HCT116 (cell line): Measurements from ENCODE around the gene SLC7A1. TPM values are rescaled to one million over a fixed set of nuclear protein-coding genes. Genes with fewer than 3 reads are reported as not detected.

ENCODE experiments used
- ATAC-seq: fragments of 200-7000 bp; cut with Tn5 transposase; 2 replicates; pipeline ENCODE4 v1.9.1; 2020; ENCODE audit warnings: mild to moderate bottlenecking, moderate library complexity
- BruUV-seq: library from RNA; stranded (reverse); fragments of 400-500 nt; replicated peaks from 2 replicates; lab custom pipeline; 2021; lab: Mats Ljungman, UMichigan
- CTCF ChIA-PET: fragments of 300-600 bp; sonication (Branson Sonifier 250); formaldehyde crosslinking; loops from one replicate; lab custom pipeline; 2021; ENCODE audit warnings: antibody characterized with exemption; lab: Charles Lee
- POLR2A ChIA-PET: fragments of 300-600, 350-600 bp; sonication (Branson Sonifier 250); formaldehyde crosslinking; loops from one replicate; lab custom pipeline; 2021; ENCODE audit warnings: antibody characterized with exemption; lab: Charles Lee
- RAD21 ChIA-PET, 2 experiments: fragments of 300-600 bp; sonication (Branson Sonifier 250); formaldehyde crosslinking; loops; one replicate each; lab custom pipeline; 2023; ENCODE audit warnings: low total read pairs in 2 of 2; ENCODE audit not compliant: uncharacterized antibody in 2 of 2, unreplicated experiment in 2 of 2, low non-redundant PET in 1 of 2; lab: Charles Lee
- DNase-seq: peaks from one replicate; pipeline ENCODE4 v3.0.0-alpha.2; 2010; ENCODE audit warnings: low read depth, low spot score
- H2AFZ ChIP-seq: fragments of 200-600 bp; shearing (Covaris generic), sonication (generic); 2 replicates; pipeline ENCODE4 v1.6.1; 2017; ENCODE audit warnings: low read depth, mixed run types, mixed read lengths, antibody characterized with exemption, low read length; ENCODE audit not compliant: poor library complexity, severe bottlenecking
- H3K27ac ChIP-seq: 2 replicates; pipeline ENCODE4 v1.5.1; 2012; ENCODE audit warnings: low read depth, low read length
- H3K27me3 ChIP-seq: fragments of 200-600 bp; sonication (generic); 2 replicates; pipeline ENCODE4 v1.6.1; 2016; ENCODE audit warnings: mixed run types, low read length, mixed read lengths; ENCODE audit not compliant: insufficient read depth
- H3K36me3 ChIP-seq, 2 experiments: fragments of 200-500 bp in 1 of 2; fragments of 200-600 bp in 1 of 2; sonication (Bioruptor generic) in 1 of 2; sonication (generic) in 1 of 2; 2 replicates each; pipeline versions ENCODE4 v1.5.1 to v1.6.1; 2014 to 2016; ENCODE audit warnings: low read length in 2 of 2, inconsistent platforms in 1 of 2, mixed read lengths in 1 of 2, mixed run types in 1 of 2; ENCODE audit not compliant: insufficient read depth in 2 of 2, control insufficient read depth in 1 of 2
- H3K4me1 ChIP-seq, 2 experiments: fragments of 200-600 bp in 1 of 2; sonication (generic) in 1 of 2; 2 replicates each; pipeline versions ENCODE4 v1.5.1 to v1.6.1; 2012 to 2017; ENCODE audit warnings: low read length in 2 of 2, inconsistent platforms in 1 of 2, mild to moderate bottlenecking in 1 of 2, mixed read lengths in 1 of 2, mixed run types in 1 of 2, moderate library complexity in 1 of 2; ENCODE audit not compliant: insufficient read depth in 2 of 2, control insufficient read depth in 1 of 2
- H3K4me2 ChIP-seq: fragments of 200-600 bp; sonication (generic); 2 replicates; pipeline ENCODE4 v1.6.1; 2017; ENCODE audit warnings: mixed run types, low read length, mixed read lengths
- H3K4me3 ChIP-seq, 2 experiments: fragments of 200-600 bp in 1 of 2; sonication (generic) in 1 of 2; replicated peaks in 1 of 2; 2 replicates each; pipeline ENCODE4 v1.5.1; 2011 to 2016; ENCODE audit warnings: low read length in 2 of 2, control low read depth in 1 of 2, low read depth in 1 of 2, mild to moderate bottlenecking in 1 of 2, mixed read lengths in 1 of 2, mixed run types in 1 of 2
- H3K79me2 ChIP-seq: fragments of 200-600 bp; sonication (generic); 2 replicates; pipeline ENCODE4 v1.6.1; 2017; ENCODE audit warnings: mild to moderate bottlenecking, mixed run types, low read length, moderate library complexity, mixed read lengths; ENCODE audit not compliant: insufficient read depth
- H3K9ac ChIP-seq: fragments of 200-600 bp; sonication (generic); 2 replicates; pipeline ENCODE4 v1.6.1; 2016; ENCODE audit warnings: low read length, mixed read lengths
- H3K9me2 ChIP-seq: fragments of 200-600 bp; sonication (generic), shearing (Covaris generic); 2 replicates; pipeline ENCODE4 v1.6.1; 2017; ENCODE audit warnings: mixed run types, mild to moderate bottlenecking, moderate library complexity; ENCODE audit not compliant: insufficient read depth
- H3K9me3 ChIP-seq, 2 experiments: fragments of 200-500 bp in 1 of 2; fragments of 200-600 bp in 1 of 2; sonication (Bioruptor generic) in 1 of 2; sonication (generic) in 1 of 2; 2 replicates each; pipeline ENCODE4 v1.6.1; 2014 to 2017; ENCODE audit warnings: low read length in 2 of 2, mixed read lengths in 2 of 2, inconsistent platforms in 1 of 2, low read depth in 1 of 2, mild to moderate bottlenecking in 1 of 2, mixed run types in 1 of 2, moderate library complexity in 1 of 2; ENCODE audit not compliant: control insufficient read depth in 1 of 2, insufficient read depth in 1 of 2
- H4K20me1 ChIP-seq: fragments of 200-600 bp; sonication (generic), shearing (Covaris generic); 2 replicates; pipeline ENCODE4 v1.6.1; 2017; ENCODE audit warnings: mixed run types, mild to moderate bottlenecking, moderate library complexity; ENCODE audit not compliant: insufficient read depth
- CBX3 ChIP-seq: IDR thresholded peaks from 2 replicates; pipeline ENCODE4 v1.6.1; 2012; ENCODE audit warnings: low read depth
- EGR1 ChIP-seq: IDR thresholded peaks from 2 replicates; pipeline ENCODE4 v1.6.1; 2012; ENCODE audit warnings: low read depth
- JUND ChIP-seq: IDR thresholded peaks from 2 replicates; pipeline ENCODE4 v1.6.1; 2012
- POLR2AphosphoS5 ChIP-seq: IDR thresholded peaks from 2 replicates; pipeline ENCODE4 v1.6.1; 2011; ENCODE audit warnings: mild to moderate bottlenecking, low read depth, low read length, moderate library complexity
- RAD21 ChIP-seq: IDR thresholded peaks from 2 replicates; pipeline ENCODE4 v1.6.1; 2012; ENCODE audit warnings: low read depth, mild to moderate bottlenecking
- SP1 ChIP-seq: IDR thresholded peaks from 2 replicates; pipeline ENCODE4 v1.6.1; 2012; ENCODE audit warnings: low read depth
- YY1 ChIP-seq: IDR thresholded peaks from 2 replicates; pipeline ENCODE4 v1.6.1; 2011; ENCODE audit warnings: low read length, low read depth, moderate library complexity, mild to moderate bottlenecking; ENCODE audit not compliant: insufficient replicate concordance; ENCODE audit errors: extremely low read depth
- intact Hi-C: fragments of 100-400 bp; cut with micrococcal nuclease; formaldehyde crosslinking; loops from 2 replicates; pipeline ENCODE4 v1.10.0; 2022
- total RNA-seq: library from RNA; stranded (reverse); gene quantifications from one replicate; pipeline ENCODE4 v1.2.1, GENCODE V29; 2021; ENCODE audit not compliant: unreplicated experiment
- TF ChIP-seq, protein P1 (sequence below): IDR thresholded peaks from 2 replicates; pipeline ENCODE4 v1.6.1; 2012; ENCODE audit warnings: low read depth
- TF ChIP-seq, protein P2 (sequence below): IDR thresholded peaks from 2 replicates; pipeline ENCODE4 v1.6.1; 2012
- TF ChIP-seq, protein P3 (sequence below): IDR thresholded peaks from 2 replicates; pipeline ENCODE4 v1.6.1; 2011; ENCODE audit warnings: mild to moderate bottlenecking, low read length, moderate library complexity; ENCODE audit not compliant: insufficient replicate concordance; ENCODE audit errors: extremely low read depth

SLC7A1 gene
- total RNA-seq, 1 experiment from 2014 or later, result 124 TPM

DNA sequence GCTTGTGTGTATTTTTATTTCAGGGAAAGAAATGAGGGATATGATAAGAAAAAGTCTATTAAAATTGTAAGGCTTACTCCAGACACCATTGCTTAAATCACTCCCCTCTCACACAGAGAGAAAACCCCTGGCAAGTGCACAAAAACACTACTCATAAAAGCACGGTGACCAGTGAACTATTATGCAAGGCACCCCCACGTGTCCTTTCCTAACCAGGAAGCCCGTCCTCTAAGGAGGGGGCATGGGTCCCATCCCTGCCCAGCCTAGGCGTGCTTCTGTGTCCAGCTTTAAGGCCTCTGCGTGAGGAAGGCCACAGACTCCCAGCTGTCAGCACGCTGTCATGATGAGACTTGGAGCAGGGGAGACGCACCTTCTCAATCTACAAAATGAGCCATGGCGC is 83.5 kb downstream of the SLC7A1 start:
- Histone ChIP-seq H3K9ac (no peak overlapping the region), H3K4me3 (no peak overlapping the region), H2AFZ (no peak overlapping the region), H3K27me3 (no peaks in the 10 kb centered on the region), H3K4me2 (no peak overlapping the region), H3K9me3 (no peaks in the 10 kb centered on the region), H3K79me2 (no peaks in the 10 kb centered on the region), H3K4me1 (no peaks in the 10 kb centered on the region), H4K20me1 (no peaks in the 10 kb centered on the region), H3K27ac (no peak overlapping the region), H3K36me3 (peaks cover 0 to 17% of the 10 kb centered on the region in 2 experiments; a peak in 2 of 4 replicates), H3K9me2 (no peaks in the 10 kb centered on the region)
- ATAC-seq (no peak), DNase-seq (no peak)
- TF ChIP-seq, protein P1, sequence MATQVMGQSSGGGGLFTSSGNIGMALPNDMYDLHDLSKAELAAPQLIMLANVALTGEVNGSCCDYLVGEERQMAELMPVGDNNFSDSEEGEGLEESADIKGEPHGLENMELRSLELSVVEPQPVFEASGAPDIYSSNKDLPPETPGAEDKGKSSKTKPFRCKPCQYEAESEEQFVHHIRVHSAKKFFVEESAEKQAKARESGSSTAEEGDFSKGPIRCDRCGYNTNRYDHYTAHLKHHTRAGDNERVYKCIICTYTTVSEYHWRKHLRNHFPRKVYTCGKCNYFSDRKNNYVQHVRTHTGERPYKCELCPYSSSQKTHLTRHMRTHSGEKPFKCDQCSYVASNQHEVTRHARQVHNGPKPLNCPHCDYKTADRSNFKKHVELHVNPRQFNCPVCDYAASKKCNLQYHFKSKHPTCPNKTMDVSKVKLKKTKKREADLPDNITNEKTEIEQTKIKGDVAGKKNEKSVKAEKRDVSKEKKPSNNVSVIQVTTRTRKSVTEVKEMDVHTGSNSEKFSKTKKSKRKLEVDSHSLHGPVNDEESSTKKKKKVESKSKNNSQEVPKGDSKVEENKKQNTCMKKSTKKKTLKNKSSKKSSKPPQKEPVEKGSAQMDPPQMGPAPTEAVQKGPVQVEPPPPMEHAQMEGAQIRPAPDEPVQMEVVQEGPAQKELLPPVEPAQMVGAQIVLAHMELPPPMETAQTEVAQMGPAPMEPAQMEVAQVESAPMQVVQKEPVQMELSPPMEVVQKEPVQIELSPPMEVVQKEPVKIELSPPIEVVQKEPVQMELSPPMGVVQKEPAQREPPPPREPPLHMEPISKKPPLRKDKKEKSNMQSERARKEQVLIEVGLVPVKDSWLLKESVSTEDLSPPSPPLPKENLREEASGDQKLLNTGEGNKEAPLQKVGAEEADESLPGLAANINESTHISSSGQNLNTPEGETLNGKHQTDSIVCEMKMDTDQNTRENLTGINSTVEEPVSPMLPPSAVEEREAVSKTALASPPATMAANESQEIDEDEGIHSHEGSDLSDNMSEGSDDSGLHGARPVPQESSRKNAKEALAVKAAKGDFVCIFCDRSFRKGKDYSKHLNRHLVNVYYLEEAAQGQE, result no peak
- TF ChIP-seq, protein P2, sequence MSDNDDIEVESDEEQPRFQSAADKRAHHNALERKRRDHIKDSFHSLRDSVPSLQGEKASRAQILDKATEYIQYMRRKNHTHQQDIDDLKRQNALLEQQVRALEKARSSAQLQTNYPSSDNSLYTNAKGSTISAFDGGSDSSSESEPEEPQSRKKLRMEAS, result no peak
- TF ChIP-seq RAD21 (no peak), SP1 (no peak)
- POLR2A ChIA-PET, result no interaction called here
- RAD21 ChIA-PET, result no interaction called here
- CTCF ChIA-PET, result no interaction called here
- BruUV-seq, result no TSS peak
- intact Hi-C loops, result no loop called here

DNA sequence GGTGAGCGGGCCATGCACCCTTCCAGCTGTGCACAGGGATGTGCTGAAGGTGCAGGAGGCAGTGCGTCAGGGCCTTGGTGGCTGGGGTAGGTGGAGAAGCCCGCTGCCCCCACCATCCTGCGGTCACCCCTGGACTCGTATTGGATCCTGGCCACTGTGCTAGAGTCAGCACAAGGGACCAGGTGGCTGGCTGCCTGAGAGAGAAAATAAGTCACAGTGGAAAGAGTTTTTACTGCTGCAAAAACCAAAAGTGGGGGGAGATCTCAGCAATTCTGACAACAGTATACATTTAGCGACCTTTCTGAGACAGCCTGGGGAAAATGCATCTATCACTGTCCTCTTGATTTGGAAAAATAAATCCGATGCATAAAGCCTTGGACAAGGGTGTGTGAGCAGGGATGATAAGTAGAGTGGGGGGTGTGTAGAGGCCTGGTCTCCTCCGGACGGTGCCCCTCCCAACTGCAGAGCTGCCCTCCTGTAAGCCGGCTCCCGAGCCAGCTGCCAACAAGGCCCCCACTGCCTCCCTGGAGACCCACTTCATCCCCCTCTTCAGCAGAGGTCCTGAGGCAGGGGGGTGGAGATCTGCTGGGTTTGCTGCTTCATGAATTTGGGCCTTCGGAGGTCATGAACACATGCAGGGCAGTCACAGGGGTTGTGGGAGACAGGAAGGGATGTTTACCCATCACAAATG is 84.2 kb downstream of the SLC7A1 start:
- H3K9me2 ChIP-seq, result no peaks in the 10 kb centered on the region
- TF ChIP-seq, protein P3, sequence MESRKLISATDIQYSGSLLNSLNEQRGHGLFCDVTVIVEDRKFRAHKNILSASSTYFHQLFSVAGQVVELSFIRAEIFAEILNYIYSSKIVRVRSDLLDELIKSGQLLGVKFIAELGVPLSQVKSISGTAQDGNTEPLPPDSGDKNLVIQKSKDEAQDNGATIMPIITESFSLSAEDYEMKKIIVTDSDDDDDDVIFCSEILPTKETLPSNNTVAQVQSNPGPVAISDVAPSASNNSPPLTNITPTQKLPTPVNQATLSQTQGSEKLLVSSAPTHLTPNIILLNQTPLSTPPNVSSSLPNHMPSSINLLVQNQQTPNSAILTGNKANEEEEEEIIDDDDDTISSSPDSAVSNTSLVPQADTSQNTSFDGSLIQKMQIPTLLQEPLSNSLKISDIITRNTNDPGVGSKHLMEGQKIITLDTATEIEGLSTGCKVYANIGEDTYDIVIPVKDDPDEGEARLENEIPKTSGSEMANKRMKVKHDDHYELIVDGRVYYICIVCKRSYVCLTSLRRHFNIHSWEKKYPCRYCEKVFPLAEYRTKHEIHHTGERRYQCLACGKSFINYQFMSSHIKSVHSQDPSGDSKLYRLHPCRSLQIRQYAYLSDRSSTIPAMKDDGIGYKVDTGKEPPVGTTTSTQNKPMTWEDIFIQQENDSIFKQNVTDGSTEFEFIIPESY, result no peak
- TF ChIP-seq YY1 (no peak), EGR1 (no peak), JUND (no peak), POLR2AphosphoS5 (no peak), CBX3 (no peak)
- TF ChIP-seq, all 23 proteins: peak for 0
- Histone ChIP-seq H3K4me2 (no peak overlapping the region), H3K4me1 (no peaks in the 10 kb centered on the region), H3K27ac (no peak overlapping the region), H3K36me3 (peaks cover 0 to 12% of the 10 kb centered on the region in 2 experiments; a peak in 2 of 4 replicates), H3K79me2 (no peaks in the 10 kb centered on the region), H3K9ac (no peak overlapping the region), H4K20me1 (no peaks in the 10 kb centered on the region), H3K9me3 (no peaks in the 10 kb centered on the region), H3K27me3 (no peaks in the 10 kb centered on the region), H2AFZ (no peak overlapping the region), H3K4me3 (no peak overlapping the region)
- ChIA-PET CTCF (no interaction called here), RAD21 (no interaction called here), POLR2A (no interaction called here)
- no TSS peak for BruUV-seq
- no peak for ATAC-seq
- intact Hi-C loops, result no loop called here
- DNase-seq, result no peak
